Ovary (tissue), 9 donors: ENCODE data around the gene CGGBP1. TPM values are rescaled to one million over a fixed set of nuclear protein-coding genes. Genes with fewer than 3 reads are reported as not detected.

Experiments
- DNase-seq, 5 donors: peaks; one replicate each; pipeline ENCODE4 v3.0.0-alpha.2; 2019 to 2020
- H3K27ac ChIP-seq, 2 donors: fragments of 200-600 bp; one replicate each; pipeline versions ENCODE4 v1.5.1 to v1.8.0; 2019 to 2022
- H3K27me3 ChIP-seq: fragments of 200-600 bp; one replicate; pipeline ENCODE4 v1.8.0; 2022
- H3K36me3 ChIP-seq: fragments of 200-600 bp; sonication (generic); one replicate; pipeline ENCODE4 v1.5.1; 2019
- H3K4me1 ChIP-seq: one replicate; pipeline ENCODE4 v1.8.1; 2013; ENCODE audit warnings: mild to moderate bottlenecking, moderate library complexity; ENCODE audit not compliant: insufficient read depth
- H3K4me3 ChIP-seq: fragments of 200-600 bp; sonication (generic); one replicate; pipeline ENCODE4 v1.5.1; 2017
- H3K9me3 ChIP-seq, 2 donors: fragments of 200-600 bp in 1 of 2; sonication (generic) in 1 of 2; one replicate each; pipeline versions ENCODE4 v1.5.1 to v1.8.1; 2013 to 2019; ENCODE audit warnings: mild to moderate bottlenecking in 1 of 2, moderate library complexity in 1 of 2
- EP300 ChIP-seq: sonication (generic); formaldehyde crosslinking; IDR thresholded peaks from one replicate; pipeline ENCODE4 v1.6.1; 2017; ENCODE audit warnings: antibody characterized with exemption
- POLR2A ChIP-seq: fragments of 450-650 bp; IDR thresholded peaks from one replicate; pipeline ENCODE4 v1.6.1; 2017; ENCODE audit warnings: antibody characterized with exemption, mild to moderate bottlenecking, moderate library complexity
- WGBS, 3 donors: extraction: QIAGEN DNeasy Blood & Tissue Kit in 1 of 3; methylation state at CpG; one replicate each; pipeline versions ENCODE4 v1.1.5 to v1.1.7; 2013 to 2017; 5-methylcytosine and 5-hydroxymethylcytosine counted together
- intact Hi-C, 4 donors: fragments of 100-400 bp; cut with DNase I; formaldehyde crosslinking; loops; one replicate each; pipeline versions ENCODE4 v1.11.0 to v1.15.1; 2022 to 2023
- polyA plus RNA-seq, 2 donors: library from polyadenylated mRNA; stranded (reverse); fragments of 200-250 nt in 1 of 2; fragments of 350-450 nt in 1 of 2; fragmentation: Illumina TruSeq in 1 of 2; extraction: RNeasy Lipid Tissue Mini Kit (QIAGEN cat#74804) in 1 of 2; gene quantifications; one replicate each; pipeline ENCODE4 v1.2.3, GENCODE V29; 2013 to 2014
- total RNA-seq, 7 donors: library from RNA; depleted of rRNA in 2 of 7; stranded (reverse); fragments of >200 nt in 2 of 7; fragmentation: NEBNext Ultra II Directional in 3 of 7; extraction: Animal tissue kit (Norgen Biotek cat#: 25700) in 3 of 7; gene quantifications; one replicate each; pipeline versions ENCODE4 v1.1.0 to v1.2.4, GENCODE V29; 2016 to 2023
- TF ChIP-seq, protein P1 (sequence below), 3 donors: fragments of 450-650 bp in 2 of 3; fragments of 200-600 bp in 1 of 3; IDR thresholded peaks; one replicate each; pipeline versions ENCODE4 v1.5.1 to v1.8.0; 2016 to 2022; ENCODE audit warnings: antibody characterized with exemption in 3 of 3, mild to moderate bottlenecking in 1 of 3
- donor health status: DM: no; HTN: no; CAD: no; lungs with moderate emphysema.
- donor health status: DM: no; HTN: no; CAD: no.
- donor health status: Bipolar disorder and iron deficiency.
- donor health status: DM: yes; HTN: yes; CAD: no.
- donor health status: DM: no; HTN: no; CAD: no.
- donor health status: DM: yes; HTN: yes; CAD: no.

The CGGBP1 gene
- total and polyA plus RNA-seq, 9 donors: 42.0 to 90.1 (median 65.6) TPM

DNA sequence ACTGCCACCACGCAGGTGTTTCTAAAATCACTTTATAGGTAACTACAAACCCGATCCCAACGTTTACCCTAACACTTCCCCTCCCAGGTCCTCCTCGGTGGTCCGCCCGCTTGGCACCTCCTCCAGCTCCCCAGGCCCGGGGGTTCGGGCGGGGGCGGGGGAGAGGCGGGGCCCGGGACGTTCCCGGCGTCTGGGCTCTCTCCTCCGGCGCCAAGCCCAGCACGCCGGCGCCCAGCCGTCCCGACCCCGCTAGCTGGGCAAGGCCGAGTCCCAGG, 562 bp downstream of the CGGBP1 start:
- intact Hi-C loops: no loop called here
- 0 to 1% (median 0%) methylated on average over 10 to 24 of the region's 24 CpGs for WGBS, 3 donors
- H3K36me3 ChIP-seq: no peaks in the 10 kb centered on the region

DNA sequence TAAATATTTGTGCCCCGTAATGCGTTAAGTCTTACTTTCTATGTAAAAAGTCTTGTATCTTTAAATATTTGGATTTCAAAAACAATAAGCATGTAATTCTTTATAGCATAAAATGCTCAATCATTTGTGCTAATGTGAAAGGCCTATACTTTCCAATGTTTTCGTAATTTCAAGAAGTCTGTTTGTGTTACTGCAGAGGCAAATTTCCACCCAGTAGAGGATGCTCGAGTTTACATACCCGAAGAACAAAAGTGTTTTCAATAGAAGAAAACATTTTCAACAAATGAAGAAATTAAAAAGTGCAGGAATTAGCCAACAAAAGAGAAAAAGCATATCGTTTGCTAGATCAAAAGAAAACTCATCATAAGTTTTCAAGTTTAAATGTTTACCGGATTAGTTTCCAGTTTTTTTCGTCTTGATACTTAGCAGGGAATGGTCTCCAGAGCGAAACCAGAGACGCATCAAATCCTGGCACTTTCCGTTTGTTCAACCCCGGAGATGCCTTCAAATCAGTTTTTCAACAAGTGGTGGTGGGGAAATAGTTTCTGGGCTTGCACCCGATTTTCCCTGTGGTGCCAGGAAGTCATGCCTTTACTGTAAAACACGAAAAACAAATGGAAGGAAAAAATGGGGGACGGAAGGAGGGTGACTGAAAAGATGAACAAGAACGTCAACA, 1.0 kb downstream of the CGGBP1 start:
- Histone ChIP-seq H3K4me1 (peaks cover 2% of the 10 kb centered on the region), H3K9me3 (no peaks in the 10 kb centered on the region), H3K27me3 (no peaks in the 10 kb centered on the region), H3K4me3 (peak overlapping the region; percentile 98), H3K36me3 (no peaks in the 10 kb centered on the region), H3K27ac (peak overlapping the region; percentile 77 to 95)
- 8 to 9% (median 9%) methylated on average over 16 of the region's 16 CpGs for WGBS, 3 donors
- DNase-seq: peak in 1 of 5 donors; percentile 31
- TF ChIP-seq POLR2A: no peak
- TF ChIP-seq EP300: no peak
- TF ChIP-seq, protein P1, sequence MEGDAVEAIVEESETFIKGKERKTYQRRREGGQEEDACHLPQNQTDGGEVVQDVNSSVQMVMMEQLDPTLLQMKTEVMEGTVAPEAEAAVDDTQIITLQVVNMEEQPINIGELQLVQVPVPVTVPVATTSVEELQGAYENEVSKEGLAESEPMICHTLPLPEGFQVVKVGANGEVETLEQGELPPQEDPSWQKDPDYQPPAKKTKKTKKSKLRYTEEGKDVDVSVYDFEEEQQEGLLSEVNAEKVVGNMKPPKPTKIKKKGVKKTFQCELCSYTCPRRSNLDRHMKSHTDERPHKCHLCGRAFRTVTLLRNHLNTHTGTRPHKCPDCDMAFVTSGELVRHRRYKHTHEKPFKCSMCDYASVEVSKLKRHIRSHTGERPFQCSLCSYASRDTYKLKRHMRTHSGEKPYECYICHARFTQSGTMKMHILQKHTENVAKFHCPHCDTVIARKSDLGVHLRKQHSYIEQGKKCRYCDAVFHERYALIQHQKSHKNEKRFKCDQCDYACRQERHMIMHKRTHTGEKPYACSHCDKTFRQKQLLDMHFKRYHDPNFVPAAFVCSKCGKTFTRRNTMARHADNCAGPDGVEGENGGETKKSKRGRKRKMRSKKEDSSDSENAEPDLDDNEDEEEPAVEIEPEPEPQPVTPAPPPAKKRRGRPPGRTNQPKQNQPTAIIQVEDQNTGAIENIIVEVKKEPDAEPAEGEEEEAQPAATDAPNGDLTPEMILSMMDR (IDR thresholded peaks at IDR 0.05): no peak
- intact Hi-C loops: no loop called here

More for the DNA sequence above, 562 bp downstream of the CGGBP1 start:
- no peak for DNase-seq
- Histone ChIP-seq H3K4me1 (peaks cover 2% of the 10 kb centered on the region), H3K9me3 (no peaks in the 10 kb centered on the region), H3K4me3 (peak overlapping the region; percentile 98), H3K27ac (peak overlapping the region; percentile 77 to 95), H3K27me3 (no peaks in the 10 kb centered on the region)
- TF ChIP-seq POLR2A: no peak
- TF ChIP-seq, protein P1 (IDR thresholded peaks at IDR 0.05): no peak
- TF ChIP-seq EP300: no peak

DNA sequence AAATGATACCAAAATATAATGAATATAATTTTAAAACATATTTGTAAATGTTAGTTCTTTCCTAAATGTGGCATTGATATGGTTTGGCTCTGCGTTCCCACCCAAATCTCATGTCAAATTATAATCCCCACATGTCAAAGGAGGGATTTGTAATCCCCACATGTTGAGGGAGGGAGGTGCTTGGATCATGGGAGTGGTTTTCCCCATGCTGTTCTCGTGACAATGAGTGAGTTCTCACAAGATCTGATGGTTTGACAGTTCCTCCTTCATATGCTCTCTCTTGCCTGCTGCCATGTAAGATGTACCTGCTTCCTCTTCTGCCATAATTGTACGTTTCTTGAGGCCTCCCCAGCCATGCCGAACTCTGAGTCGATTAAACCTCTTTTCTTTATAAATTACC, 12.0 kb downstream of the CGGBP1 start:
- 79 to 86% (median 83%) methylated on average over 5 of the region's 5 CpGs for WGBS, 3 donors
- no peak for TF ChIP-seq EP300
- TF ChIP-seq, protein P1 (IDR thresholded peaks at IDR 0.05): no peak
- TF ChIP-seq POLR2A: no peak

DNA sequence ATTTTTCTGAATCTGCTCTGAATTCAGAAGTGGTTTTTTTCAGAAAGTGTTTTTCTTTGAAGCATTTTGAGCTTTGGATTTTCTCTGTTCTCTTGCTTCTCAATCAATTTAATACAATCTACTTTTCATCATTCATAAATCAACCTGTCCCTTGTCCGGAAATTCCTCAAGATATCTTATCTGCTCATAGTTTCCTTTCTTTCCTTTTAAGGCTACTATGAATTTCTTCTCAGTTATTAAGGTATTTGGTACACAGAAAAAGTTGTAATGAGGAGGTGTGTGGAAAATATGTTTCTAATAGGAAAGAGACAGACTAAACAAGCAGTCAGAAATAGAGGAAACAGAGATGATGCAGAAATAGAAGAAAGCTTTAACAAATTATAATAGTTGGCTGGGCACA, 14.4 kb downstream of the CGGBP1 start:
- Histone ChIP-seq H3K36me3 (no peaks in the 10 kb centered on the region), H3K4me3 (no peak overlapping the region), H3K9me3 (no peaks in the 10 kb centered on the region), H3K27ac (no peak overlapping the region), H3K27me3 (no peaks in the 10 kb centered on the region), H3K4me1 (no peaks in the 10 kb centered on the region)
- intact Hi-C loops: no loop called here
- WGBS, 3 donors: 10 to 20% (median 14%) methylated on average over 1 of the region's 1 CpG
- TF ChIP-seq, protein P1 (IDR thresholded peaks at IDR 0.05): no peak
- TF ChIP-seq EP300 (no peak), POLR2A (no peak)
- no peak for DNase-seq

More for the DNA sequence above, 12.0 kb downstream of the CGGBP1 start:
- Histone ChIP-seq H3K27ac (no peak overlapping the region), H3K4me1 (no peaks in the 10 kb centered on the region), H3K36me3 (no peaks in the 10 kb centered on the region), H3K9me3 (no peaks in the 10 kb centered on the region), H3K4me3 (no peak overlapping the region), H3K27me3 (no peaks in the 10 kb centered on the region)
- intact Hi-C loops: no loop called here
- DNase-seq: no peak
